ENCODE results near the gene FRMPD2. TPM values are rescaled to one million over a fixed set of nuclear protein-coding genes. Genes with fewer than 3 reads are reported as not detected.
"Not testable (repeated sequence)": the region's sequence is repeated elsewhere in the genome, so short reads cannot be mapped to it uniquely, and the experiment has no call there.

FRMPD2 gene
- total and polyA plus RNA-seq, 7 donors = 0.04 TPM; not detected in 6

DNA sequence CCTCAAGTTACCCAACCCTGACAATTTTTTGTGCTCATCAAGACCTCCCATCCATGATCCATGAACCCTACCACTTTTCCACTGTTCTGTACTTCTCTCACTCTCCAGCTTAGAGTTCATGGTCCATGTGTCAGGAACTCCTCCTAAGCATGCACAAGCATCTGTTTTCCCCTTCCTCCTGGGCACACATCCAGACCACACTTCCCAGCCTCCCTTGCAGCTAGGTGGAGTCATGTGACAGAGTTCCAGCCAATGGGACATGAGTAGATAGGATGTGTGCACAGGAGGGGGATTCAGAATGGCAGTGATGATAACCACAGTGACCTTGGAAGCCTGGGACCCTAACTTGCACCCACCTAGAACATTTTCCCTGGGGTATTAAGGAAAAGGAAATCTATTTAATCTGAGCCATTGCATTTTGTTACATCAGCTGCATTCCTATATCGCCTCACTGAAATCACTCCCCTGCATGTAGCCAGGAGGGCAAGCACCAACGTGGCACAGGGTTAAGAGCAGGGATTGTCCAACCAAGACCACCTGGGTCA lies 9.6 kb upstream of the FRMPD2 start:
- WGBS, 3 donors = 75 to 85% (median 82%) methylated on average over 2 of the region's 2 CpGs
- no peaks in the 10 kb centered on the region for H3K4me1 ChIP-seq
- DNase-seq (no peak), ATAC-seq (no peak)
- H3K9me3 ChIP-seq = no peaks in the 10 kb centered on the region
- no peak overlapping the region for H3K4me3 ChIP-seq
- H3K27me3 ChIP-seq (ENCODE audit: insufficient read depth in 3 of 3, low read length in 2 of 3) = peaks cover 0 to 7% (median 0%) of the 10 kb centered on the region in 3 donors
- no peaks in the 10 kb centered on the region for H3K36me3 ChIP-seq (ENCODE audit: insufficient read depth in 1 of 2, low read depth in 1 of 2)
- intact Hi-C loops (cut with DNase I) = no loop called here
- TF ChIP-seq, protein P1, sequence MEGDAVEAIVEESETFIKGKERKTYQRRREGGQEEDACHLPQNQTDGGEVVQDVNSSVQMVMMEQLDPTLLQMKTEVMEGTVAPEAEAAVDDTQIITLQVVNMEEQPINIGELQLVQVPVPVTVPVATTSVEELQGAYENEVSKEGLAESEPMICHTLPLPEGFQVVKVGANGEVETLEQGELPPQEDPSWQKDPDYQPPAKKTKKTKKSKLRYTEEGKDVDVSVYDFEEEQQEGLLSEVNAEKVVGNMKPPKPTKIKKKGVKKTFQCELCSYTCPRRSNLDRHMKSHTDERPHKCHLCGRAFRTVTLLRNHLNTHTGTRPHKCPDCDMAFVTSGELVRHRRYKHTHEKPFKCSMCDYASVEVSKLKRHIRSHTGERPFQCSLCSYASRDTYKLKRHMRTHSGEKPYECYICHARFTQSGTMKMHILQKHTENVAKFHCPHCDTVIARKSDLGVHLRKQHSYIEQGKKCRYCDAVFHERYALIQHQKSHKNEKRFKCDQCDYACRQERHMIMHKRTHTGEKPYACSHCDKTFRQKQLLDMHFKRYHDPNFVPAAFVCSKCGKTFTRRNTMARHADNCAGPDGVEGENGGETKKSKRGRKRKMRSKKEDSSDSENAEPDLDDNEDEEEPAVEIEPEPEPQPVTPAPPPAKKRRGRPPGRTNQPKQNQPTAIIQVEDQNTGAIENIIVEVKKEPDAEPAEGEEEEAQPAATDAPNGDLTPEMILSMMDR (IDR thresholded peaks at IDR 0.05) = no peak
- no peak overlapping the region for H3K27ac ChIP-seq

DNA sequence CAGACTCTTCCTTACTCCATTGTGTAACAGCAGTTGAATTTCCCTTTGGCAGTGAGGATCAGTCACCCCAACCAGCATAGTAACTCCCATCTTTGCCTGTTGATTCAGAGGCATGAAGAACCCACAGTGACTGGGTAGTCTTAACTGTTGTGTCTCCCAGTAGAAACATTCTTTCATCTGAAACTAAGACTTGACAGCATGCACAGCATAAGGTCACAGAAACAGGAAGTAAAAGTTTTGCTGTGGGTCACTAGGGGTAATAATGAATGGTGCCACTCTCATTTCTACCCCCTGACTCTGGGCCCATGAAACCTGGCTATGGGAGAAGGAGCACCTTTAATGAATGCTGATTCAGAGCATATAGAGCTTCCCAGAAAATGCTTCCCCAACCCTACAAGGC lies 8.3 kb upstream of the FRMPD2 start:
- ATAC-seq (no peak), DNase-seq (no peak)
- no peaks in the 10 kb centered on the region for H3K36me3 ChIP-seq (ENCODE audit: insufficient read depth in 1 of 2, low read depth in 1 of 2)
- H3K4me1 ChIP-seq = no peaks in the 10 kb centered on the region
- H3K27ac ChIP-seq = no peak overlapping the region
- H3K27me3 ChIP-seq (ENCODE audit: insufficient read depth in 3 of 3, low read length in 2 of 3) = peaks cover 0 to 7% (median 0%) of the 10 kb centered on the region in 3 donors
- H3K9me3 ChIP-seq = no peaks in the 10 kb centered on the region
- intact Hi-C loops (cut with DNase I) = no loop called here
- H3K4me3 ChIP-seq = no peak overlapping the region
- TF ChIP-seq, protein P1 (IDR thresholded peaks at IDR 0.05) = no peak

DNA sequence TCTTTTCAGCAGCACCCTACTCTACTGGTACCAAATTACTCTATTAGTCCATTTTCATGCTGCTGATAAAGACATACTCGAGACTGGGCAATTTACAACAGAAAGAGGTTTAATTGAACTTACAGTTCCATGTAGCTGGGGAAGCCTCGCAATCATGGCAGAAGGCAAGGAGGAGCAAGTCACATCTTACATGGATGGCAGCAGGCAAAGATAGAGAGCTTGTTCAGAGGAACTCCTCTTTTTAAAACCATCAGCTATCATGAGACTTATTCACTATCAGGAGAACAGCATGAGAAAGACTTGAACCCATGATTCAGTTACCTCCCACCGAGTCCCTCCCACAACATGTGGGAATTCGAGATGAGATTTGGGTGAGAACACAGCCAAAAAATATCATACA lies 7.2 kb upstream of the FRMPD2 start:
- H3K27me3 ChIP-seq (ENCODE audit: insufficient read depth in 3 of 3, low read length in 2 of 3); ATAC-seq; H3K4me3 ChIP-seq; H3K9me3 ChIP-seq; H3K36me3 ChIP-seq (ENCODE audit: insufficient read depth in 1 of 2, low read depth in 1 of 2); H3K4me1 ChIP-seq; H3K27ac ChIP-seq; intact Hi-C loops (cut with DNase I); DNase-seq: not testable (repeated sequence)
- 68 to 74% (median 68%) methylated on average over 4 of the region's 4 CpGs for WGBS, 3 donors

DNA sequence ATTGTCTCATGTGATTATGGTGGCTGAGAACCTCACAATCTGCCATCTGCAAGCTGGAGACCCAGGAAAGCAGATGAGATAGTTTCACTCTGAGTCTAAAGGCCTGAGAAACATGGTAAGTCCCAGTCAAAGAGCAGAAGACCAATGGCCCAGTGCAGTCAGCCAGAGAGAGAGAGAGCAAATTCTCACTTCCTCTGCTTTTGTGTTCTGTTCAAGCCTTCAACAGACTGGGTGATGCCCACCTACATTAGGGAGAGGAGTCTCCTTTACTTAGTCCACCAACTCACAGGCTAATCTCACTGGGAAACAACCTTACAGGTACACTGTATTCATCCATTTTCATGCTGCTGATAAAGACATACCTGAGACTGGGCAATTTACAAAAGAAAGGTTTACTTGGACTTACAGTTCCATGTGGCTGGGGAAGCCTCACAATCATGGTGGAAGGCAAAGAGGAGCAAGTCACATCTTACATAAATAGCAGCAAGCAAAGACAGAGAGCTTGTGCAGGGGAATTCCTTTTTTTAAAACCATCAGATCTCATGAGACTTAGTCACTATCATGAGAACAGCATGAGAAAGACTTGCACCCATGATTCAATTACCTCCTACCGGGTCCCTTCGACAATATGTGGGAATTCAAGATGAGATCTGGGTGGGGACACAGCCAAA lies 4.7 kb upstream of the FRMPD2 start:
- Histone ChIP-seq H3K9me3 (no peaks in the 10 kb centered on the region), H3K4me3 (no peak overlapping the region), H3K36me3 (ENCODE audit: insufficient read depth in 1 of 2, low read depth in 1 of 2) (no peaks in the 10 kb centered on the region), H3K27ac (no peak overlapping the region), H3K27me3 (ENCODE audit: insufficient read depth in 3 of 3, low read length in 2 of 3) (no peaks in the 10 kb centered on the region), H3K4me1 (no peaks in the 10 kb centered on the region)
- no peak for ATAC-seq
- intact Hi-C loops (cut with DNase I) = no loop called here
- WGBS, 3 donors = 86 to 92% (median 91%) methylated on average over 2 of the region's 2 CpGs
- TF ChIP-seq, protein P1 (IDR thresholded peaks at IDR 0.05) = no peak
- no peak for DNase-seq

DNA sequence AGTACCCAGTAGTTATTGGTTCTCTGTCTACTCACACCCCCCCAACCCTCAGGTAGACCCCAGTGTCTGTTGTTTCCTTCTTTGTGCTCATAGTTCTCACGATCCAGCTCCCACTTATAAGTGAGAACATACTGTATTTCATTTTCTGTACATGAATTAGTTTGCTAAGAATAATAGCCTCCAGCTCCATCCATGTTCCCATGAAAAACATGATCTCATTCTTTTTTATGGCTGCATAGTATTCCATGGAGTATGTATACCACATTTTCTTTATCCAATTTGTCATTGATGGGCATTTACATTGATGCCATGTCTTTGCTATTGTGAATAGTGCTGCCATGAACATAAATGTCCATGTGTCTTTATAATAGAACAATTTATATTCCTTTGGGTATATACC lies 2.6 kb upstream of the FRMPD2 start:
- ATAC-seq (no peak), DNase-seq (no peak)
- no peaks in the 10 kb centered on the region for H3K9me3 ChIP-seq
- 90 to 96% (median 90%) methylated on average over 1 of the region's 1 CpG for WGBS, 3 donors
- no peak overlapping the region for H3K27ac ChIP-seq
- intact Hi-C loops (cut with DNase I) = no loop called here
- no peaks in the 10 kb centered on the region for H3K36me3 ChIP-seq (ENCODE audit: insufficient read depth in 1 of 2, low read depth in 1 of 2)
- H3K4me3 ChIP-seq = no peak overlapping the region
- H3K27me3 ChIP-seq (ENCODE audit: insufficient read depth in 3 of 3, low read length in 2 of 3) = no peaks in the 10 kb centered on the region
- TF ChIP-seq, protein P1 (IDR thresholded peaks at IDR 0.05) = no peak
- H3K4me1 ChIP-seq = no peaks in the 10 kb centered on the region
